Keratinocyte (primary cell): ENCODE data around the gene LRFN5.

Experiments
- EZH2 ChIP-seq: IDR thresholded peaks from one replicate; pipeline ENCODE4 v1.6.1; 2012; ENCODE audit warnings: inconsistent platforms, mild to moderate bottlenecking, low read length, moderate library complexity
- TF ChIP-seq, protein P1 (sequence below), 3 experiments: IDR thresholded peaks in 1 of 3; conservative IDR thresholded peaks in 1 of 3; optimal IDR thresholded peaks in 1 of 3; 2 replicates in 2 of 3; 3 replicates in 1 of 3; pipeline versions ENCODE3 to v1.5.1; 2011; ENCODE audit warnings: low read length in 3 of 3, mild to moderate bottlenecking in 3 of 3, moderate library complexity in 2 of 3, control low read depth in 1 of 3, inconsistent platforms in 1 of 3; ENCODE audit not compliant: insufficient read depth in 2 of 3; ENCODE audit errors: extremely low read depth in 1 of 3

DNA sequence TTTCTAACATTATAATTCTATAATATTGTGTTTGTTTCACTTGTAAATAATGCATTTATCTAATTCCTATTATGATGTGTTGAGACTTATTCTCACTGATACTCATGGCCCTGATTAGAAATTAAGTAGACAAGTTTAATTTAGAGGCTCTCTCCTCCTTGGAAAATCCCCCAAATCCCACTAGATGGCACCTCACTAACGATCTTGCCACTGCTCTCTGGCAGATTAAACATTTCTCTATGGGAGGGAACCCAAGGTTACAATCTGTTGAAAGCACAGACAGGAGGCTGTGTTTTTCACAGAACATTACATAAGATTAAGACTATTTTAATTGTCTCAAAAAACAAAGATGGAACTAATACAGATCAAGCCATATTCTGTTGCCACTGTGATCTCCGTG lies 318.7 kb downstream of the LRFN5 start:
- no peak for TF ChIP-seq EZH2
- TF ChIP-seq, protein P1, sequence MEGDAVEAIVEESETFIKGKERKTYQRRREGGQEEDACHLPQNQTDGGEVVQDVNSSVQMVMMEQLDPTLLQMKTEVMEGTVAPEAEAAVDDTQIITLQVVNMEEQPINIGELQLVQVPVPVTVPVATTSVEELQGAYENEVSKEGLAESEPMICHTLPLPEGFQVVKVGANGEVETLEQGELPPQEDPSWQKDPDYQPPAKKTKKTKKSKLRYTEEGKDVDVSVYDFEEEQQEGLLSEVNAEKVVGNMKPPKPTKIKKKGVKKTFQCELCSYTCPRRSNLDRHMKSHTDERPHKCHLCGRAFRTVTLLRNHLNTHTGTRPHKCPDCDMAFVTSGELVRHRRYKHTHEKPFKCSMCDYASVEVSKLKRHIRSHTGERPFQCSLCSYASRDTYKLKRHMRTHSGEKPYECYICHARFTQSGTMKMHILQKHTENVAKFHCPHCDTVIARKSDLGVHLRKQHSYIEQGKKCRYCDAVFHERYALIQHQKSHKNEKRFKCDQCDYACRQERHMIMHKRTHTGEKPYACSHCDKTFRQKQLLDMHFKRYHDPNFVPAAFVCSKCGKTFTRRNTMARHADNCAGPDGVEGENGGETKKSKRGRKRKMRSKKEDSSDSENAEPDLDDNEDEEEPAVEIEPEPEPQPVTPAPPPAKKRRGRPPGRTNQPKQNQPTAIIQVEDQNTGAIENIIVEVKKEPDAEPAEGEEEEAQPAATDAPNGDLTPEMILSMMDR (optimal IDR thresholded peaks at IDR 0.05 in 1 of 3, IDR thresholded peaks at IDR 0.05 in 1 of 3, conservative IDR thresholded peaks at IDR 0.05 in 1 of 3; ENCODE audit: extremely low read depth in 1 of 3, insufficient read depth in 2 of 3, low read length in 3 of 3): peak in 2 of 3 experiments; percentile 10 to 36
